Panc1 (cell line): ENCODE results near the gene RAB27B.

ENCODE experiments used
- POLR2AphosphoS5 ChIP-seq: IDR thresholded peaks from 2 replicates; pipeline ENCODE4 v1.6.1; 2012; ENCODE audit warnings: mild to moderate bottlenecking, low read depth, low read length, moderate library complexity
- SIN3A ChIP-seq: IDR thresholded peaks from 2 replicates; pipeline ENCODE4 v1.6.1; 2012; ENCODE audit warnings: low read depth, mild to moderate bottlenecking, low read length, moderate library complexity, borderline replicate concordance; ENCODE audit not compliant: insufficient read depth
- TF ChIP-seq, protein P1 (sequence below): fragments of 450-650 bp; IDR thresholded peaks from 2 replicates; pipeline ENCODE4 v1.5.1; 2017; ENCODE audit warnings: mild to moderate bottlenecking
- TF ChIP-seq, protein P2 (sequence below), 2 experiments: IDR thresholded peaks; 2 replicates each; pipeline ENCODE4 v1.6.1; 2011 to 2012; ENCODE audit warnings: low read depth in 2 of 2, control low read depth in 1 of 2, low read length in 1 of 2, mild to moderate bottlenecking in 1 of 2, moderate library complexity in 1 of 2; ENCODE audit not compliant: insufficient read depth in 1 of 2

DNA sequence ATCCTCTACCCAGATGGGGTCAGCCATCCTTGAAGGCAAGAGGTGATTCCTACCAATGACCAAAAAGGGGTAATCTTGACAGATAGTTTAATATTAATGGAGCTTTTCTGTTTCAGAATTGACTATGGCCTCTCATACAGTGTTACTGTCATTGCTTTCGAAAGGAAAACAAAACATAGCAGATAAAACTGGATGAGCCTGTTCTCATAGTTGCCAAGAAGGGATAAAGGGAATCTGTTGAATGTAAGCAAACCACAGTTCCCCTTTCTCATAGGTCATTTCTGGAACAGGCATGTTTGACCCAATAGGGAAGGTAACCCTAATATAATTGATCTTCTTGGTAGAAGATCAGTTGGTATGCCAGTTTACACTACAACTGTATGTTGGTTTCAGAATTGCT is 1.6 kb downstream of the RAB27B start:
- TF ChIP-seq, protein P1, sequence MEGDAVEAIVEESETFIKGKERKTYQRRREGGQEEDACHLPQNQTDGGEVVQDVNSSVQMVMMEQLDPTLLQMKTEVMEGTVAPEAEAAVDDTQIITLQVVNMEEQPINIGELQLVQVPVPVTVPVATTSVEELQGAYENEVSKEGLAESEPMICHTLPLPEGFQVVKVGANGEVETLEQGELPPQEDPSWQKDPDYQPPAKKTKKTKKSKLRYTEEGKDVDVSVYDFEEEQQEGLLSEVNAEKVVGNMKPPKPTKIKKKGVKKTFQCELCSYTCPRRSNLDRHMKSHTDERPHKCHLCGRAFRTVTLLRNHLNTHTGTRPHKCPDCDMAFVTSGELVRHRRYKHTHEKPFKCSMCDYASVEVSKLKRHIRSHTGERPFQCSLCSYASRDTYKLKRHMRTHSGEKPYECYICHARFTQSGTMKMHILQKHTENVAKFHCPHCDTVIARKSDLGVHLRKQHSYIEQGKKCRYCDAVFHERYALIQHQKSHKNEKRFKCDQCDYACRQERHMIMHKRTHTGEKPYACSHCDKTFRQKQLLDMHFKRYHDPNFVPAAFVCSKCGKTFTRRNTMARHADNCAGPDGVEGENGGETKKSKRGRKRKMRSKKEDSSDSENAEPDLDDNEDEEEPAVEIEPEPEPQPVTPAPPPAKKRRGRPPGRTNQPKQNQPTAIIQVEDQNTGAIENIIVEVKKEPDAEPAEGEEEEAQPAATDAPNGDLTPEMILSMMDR, result no peak
- TF ChIP-seq SIN3A (no peak), POLR2AphosphoS5 (no peak)
- TF ChIP-seq, protein P2, sequence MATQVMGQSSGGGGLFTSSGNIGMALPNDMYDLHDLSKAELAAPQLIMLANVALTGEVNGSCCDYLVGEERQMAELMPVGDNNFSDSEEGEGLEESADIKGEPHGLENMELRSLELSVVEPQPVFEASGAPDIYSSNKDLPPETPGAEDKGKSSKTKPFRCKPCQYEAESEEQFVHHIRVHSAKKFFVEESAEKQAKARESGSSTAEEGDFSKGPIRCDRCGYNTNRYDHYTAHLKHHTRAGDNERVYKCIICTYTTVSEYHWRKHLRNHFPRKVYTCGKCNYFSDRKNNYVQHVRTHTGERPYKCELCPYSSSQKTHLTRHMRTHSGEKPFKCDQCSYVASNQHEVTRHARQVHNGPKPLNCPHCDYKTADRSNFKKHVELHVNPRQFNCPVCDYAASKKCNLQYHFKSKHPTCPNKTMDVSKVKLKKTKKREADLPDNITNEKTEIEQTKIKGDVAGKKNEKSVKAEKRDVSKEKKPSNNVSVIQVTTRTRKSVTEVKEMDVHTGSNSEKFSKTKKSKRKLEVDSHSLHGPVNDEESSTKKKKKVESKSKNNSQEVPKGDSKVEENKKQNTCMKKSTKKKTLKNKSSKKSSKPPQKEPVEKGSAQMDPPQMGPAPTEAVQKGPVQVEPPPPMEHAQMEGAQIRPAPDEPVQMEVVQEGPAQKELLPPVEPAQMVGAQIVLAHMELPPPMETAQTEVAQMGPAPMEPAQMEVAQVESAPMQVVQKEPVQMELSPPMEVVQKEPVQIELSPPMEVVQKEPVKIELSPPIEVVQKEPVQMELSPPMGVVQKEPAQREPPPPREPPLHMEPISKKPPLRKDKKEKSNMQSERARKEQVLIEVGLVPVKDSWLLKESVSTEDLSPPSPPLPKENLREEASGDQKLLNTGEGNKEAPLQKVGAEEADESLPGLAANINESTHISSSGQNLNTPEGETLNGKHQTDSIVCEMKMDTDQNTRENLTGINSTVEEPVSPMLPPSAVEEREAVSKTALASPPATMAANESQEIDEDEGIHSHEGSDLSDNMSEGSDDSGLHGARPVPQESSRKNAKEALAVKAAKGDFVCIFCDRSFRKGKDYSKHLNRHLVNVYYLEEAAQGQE (IDR thresholded peaks at IDR 0.05; ENCODE audit: insufficient read depth in 1 of 2, low read depth in 2 of 2, low read length in 1 of 2), result no peak
